ENCODE data around the gene KCNK3. TPM values are rescaled to one million over a fixed set of nuclear protein-coding genes. Genes with fewer than 3 reads are reported as not detected.

Gene KCNK3
- total and polyA plus RNA-seq, 2 of the 13 experiments (the other 11 are each of a cell fraction or from before 2014, with no cell fraction given), result not detected

DNA sequence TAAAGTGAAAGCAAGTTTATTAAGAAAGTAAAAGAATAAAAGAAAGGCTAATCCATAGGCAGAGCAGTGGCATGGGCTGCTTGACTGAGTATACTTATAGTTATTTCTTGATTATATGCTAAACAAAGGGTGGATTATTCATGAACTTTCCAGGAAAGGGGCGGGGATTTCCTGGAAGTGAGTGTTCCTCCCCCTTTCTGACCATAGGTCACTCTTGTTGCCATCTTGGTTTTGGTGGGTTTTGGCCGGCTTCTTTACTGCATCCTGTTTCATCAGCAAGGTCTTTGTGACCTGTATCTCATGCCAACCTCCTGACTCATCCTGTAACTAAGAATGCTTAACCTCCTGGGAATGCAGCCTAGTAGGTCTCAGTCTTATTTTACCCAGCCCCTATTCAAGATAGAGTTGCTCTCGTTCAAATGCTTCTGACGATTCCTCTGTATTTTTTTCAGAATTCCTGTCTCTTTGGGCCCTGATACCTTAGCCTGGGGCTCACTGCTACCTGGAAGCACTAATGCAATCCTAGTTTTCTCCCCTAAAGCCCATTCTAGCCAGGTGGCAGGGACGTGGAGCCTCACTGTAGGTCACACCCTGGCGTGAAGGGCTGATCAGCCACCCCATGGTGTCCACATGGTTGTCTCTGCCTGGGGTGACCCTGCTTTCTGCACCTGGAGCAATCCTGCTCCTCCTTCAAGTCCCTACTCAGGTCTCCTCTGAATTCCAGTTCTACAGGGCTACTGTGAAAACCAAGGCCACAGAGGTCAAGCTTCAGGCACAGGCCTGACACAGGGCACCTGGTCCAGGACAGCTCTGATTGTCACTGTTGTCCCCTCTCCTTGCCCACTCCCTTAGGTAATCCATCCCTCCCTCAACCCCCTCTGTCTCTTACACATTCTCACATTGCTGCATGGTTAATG, 65.6 kb downstream of the KCNK3 start (continued):
- TF ChIP-seq, protein P1, sequence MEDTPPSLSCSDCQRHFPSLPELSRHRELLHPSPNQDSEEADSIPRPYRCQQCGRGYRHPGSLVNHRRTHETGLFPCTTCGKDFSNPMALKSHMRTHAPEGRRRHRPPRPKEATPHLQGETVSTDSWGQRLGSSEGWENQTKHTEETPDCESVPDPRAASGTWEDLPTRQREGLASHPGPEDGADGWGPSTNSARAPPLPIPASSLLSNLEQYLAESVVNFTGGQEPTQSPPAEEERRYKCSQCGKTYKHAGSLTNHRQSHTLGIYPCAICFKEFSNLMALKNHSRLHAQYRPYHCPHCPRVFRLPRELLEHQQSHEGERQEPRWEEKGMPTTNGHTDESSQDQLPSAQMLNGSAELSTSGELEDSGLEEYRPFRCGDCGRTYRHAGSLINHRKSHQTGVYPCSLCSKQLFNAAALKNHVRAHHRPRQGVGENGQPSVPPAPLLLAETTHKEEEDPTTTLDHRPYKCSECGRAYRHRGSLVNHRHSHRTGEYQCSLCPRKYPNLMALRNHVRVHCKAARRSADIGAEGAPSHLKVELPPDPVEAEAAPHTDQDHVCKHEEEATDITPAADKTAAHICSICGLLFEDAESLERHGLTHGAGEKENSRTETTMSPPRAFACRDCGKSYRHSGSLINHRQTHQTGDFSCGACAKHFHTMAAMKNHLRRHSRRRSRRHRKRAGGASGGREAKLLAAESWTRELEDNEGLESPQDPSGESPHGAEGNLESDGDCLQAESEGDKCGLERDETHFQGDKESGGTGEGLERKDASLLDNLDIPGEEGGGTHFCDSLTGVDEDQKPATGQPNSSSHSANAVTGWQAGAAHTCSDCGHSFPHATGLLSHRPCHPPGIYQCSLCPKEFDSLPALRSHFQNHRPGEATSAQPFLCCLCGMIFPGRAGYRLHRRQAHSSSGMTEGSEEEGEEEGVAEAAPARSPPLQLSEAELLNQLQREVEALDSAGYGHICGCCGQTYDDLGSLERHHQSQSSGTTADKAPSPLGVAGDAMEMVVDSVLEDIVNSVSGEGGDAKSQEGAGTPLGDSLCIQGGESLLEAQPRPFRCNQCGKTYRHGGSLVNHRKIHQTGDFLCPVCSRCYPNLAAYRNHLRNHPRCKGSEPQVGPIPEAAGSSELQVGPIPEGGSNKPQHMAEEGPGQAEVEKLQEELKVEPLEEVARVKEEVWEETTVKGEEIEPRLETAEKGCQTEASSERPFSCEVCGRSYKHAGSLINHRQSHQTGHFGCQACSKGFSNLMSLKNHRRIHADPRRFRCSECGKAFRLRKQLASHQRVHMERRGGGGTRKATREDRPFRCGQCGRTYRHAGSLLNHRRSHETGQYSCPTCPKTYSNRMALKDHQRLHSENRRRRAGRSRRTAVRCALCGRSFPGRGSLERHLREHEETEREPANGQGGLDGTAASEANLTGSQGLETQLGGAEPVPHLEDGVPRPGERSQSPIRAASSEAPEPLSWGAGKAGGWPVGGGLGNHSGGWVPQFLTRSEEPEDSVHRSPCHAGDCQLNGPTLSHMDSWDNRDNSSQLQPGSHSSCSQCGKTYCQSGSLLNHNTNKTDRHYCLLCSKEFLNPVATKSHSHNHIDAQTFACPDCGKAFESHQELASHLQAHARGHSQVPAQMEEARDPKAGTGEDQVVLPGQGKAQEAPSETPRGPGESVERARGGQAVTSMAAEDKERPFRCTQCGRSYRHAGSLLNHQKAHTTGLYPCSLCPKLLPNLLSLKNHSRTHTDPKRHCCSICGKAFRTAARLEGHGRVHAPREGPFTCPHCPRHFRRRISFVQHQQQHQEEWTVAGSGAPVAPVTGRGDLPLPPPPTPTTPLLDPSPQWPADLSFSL (CRISPR knock-in tag; IDR thresholded peaks at IDR 0.05), result no peak
- TF ChIP-seq MTF1 (CRISPR knock-in tag; IDR thresholded peaks at IDR 0.05), result no peak
- TF ChIP-seq RAD51 (IDR thresholded peaks at IDR 0.05; ENCODE audit: borderline replicate concordance), result no peak
- TF ChIP-seq, protein P2, sequence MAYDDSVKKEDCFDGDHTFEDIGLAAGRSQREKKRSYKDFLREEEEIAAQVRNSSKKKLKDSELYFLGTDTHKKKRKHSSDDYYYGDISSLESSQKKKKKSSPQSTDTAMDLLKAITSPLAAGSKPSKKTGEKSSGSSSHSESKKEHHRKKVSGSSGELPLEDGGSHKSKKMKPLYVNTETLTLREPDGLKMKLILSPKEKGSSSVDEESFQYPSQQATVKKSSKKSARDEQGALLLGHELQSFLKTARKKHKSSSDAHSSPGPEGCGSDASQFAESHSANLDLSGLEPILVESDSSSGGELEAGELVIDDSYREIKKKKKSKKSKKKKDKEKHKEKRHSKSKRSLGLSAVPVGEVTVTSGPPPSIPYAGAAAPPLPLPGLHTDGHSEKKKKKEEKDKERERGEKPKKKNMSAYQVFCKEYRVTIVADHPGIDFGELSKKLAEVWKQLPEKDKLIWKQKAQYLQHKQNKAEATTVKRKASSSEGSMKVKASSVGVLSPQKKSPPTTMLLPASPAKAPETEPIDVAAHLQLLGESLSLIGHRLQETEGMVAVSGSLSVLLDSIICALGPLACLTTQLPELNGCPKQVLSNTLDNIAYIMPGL (CRISPR knock-in tag; IDR thresholded peaks at IDR 0.05; ENCODE audit: borderline replicate concordance in 1 of 2, low read depth in 1 of 2), result no peak
- TF ChIP-seq MYC (CRISPR knock-in tag; IDR thresholded peaks at IDR 0.05; ENCODE audit: borderline replicate concordance), result no peak
- no peak for TF ChIP-seq MAZ (IDR thresholded peaks at IDR 0.05; ENCODE audit: borderline replicate concordance, low read depth, low read length)
- TF ChIP-seq MAZ (CRISPR knock-in tag; IDR thresholded peaks at IDR 0.05; ENCODE audit: low read depth), result peak; percentile 28; the same call in 1 of the 2 replicates
- no peak for TF ChIP-seq ZNF460 (CRISPR knock-in tag; IDR thresholded peaks at IDR 0.05; ENCODE audit: borderline replicate concordance)
- TF ChIP-seq RFX1 (IDR thresholded peaks at IDR 0.05), result no peak
- no peak for TF ChIP-seq ZSCAN29 (CRISPR knock-in tag; conservative IDR thresholded peaks at IDR 0.05)
- peak; percentile 48; the same call in 1 of the 2 replicates for TF ChIP-seq ZNF350 (CRISPR knock-in tag; IDR thresholded peaks at IDR 0.05; ENCODE audit: borderline replicate concordance, low read depth)
- TF ChIP-seq DNMT1 (CRISPR knock-in tag; IDR thresholded peaks at IDR 0.05), result no peak
- no peak for TF ChIP-seq ISX (CRISPR knock-in tag; conservative IDR thresholded peaks at IDR 0.05)
- no peak for TF ChIP-seq PRMT3 (CRISPR knock-in tag; IDR thresholded peaks at IDR 0.05; ENCODE audit: borderline replicate concordance, low read depth)
- TF ChIP-seq, protein P3, sequence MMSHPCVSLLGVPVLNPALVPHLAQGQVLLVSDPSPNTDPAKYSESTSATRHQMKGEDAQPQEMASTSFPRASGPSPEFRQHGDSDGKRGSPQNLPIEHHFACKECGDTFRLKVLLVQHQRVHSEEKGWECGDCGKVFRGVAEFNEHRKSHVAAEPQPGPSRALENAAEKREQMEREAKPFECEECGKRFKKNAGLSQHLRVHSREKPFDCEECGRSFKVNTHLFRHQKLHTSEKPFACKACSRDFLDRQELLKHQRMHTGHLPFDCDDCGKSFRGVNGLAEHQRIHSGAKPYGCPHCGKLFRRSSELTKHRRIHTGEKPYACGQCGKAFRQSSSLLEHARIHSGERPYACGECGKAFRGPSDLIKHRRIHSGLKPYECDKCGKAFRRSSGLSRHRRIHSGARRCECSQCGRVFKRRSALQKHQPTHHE (CRISPR knock-in tag; IDR thresholded peaks at IDR 0.05; ENCODE audit: borderline replicate concordance), result no peak
- no peak for TF ChIP-seq XRCC5 (optimal IDR thresholded peaks at IDR 0.05; ENCODE audit: low read length)
- TF ChIP-seq ZEB1 (IDR thresholded peaks at IDR 0.05; ENCODE audit: insufficient replicate concordance, low read depth), result no peak
- TF ChIP-seq SRY (CRISPR knock-in tag; IDR thresholded peaks at IDR 0.05), result no peak
- TF ChIP-seq POLR2G (IDR thresholded peaks at IDR 0.05; ENCODE audit: low read depth, low read length), result no peak

Data from HepG2 (cell line).